Measurements from ENCODE around the gene MSX1. TPM values are rescaled to one million over a fixed set of nuclear protein-coding genes. Genes with fewer than 3 reads are reported as not detected.

The MSX1 gene
- polyA plus RNA-seq, 1 experiment: 1.7 TPM

DNA sequence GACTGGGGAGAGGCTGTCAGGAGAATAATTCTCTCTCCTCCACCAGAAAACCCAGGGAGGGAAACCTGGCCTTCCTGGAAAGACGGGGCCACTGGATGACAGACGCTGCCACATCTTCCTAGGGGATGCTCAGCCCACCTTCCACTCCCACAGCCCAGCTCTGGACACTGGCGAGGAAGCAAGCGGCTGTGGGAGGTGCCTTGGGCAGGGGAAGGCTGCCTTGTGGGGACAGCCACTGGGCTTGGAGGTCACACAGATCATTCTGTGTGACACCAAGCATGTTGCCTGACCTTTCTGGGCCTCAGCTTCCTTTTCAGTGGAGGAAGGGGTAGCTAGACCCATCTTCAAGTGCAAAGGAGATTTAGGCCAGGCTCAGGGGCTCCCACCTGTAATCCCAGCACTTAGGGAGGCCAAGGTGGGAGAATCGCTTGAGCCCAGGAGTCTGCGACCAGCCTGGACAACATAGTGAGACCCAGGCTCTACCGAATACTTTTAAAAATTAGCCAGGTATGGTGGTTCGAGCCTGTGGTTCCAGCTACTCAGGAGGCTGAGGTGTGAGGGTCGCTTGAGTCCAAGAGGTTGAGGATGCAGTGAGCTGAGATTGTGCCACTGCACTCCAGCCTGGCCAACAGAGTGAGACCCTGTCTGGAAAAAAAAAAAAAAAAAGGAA is 9.8 kb upstream of the MSX1 start:
- Histone ChIP-seq H3K27me3 (ENCODE audit: control insufficient read depth, insufficient read depth, low read length) (peaks cover 27% of the 10 kb centered on the region), H3K27ac (ENCODE audit: low read depth, low read length) (no peak overlapping the region), H3K9me3 (ENCODE audit: control insufficient read depth, insufficient read depth, low read length) (peaks cover 3% of the 10 kb centered on the region; the same call in 1 of the 2 replicates), H3K4me3 (ENCODE audit: low read depth, low read length) (no peak overlapping the region)
- DNase-seq (ENCODE audit: low read depth, low spot score): no peak
- ChIA-PET CTCF (no interaction called here), POLR2A (no interaction called here)
- TF ChIP-seq CTCF (IDR thresholded peaks at IDR 0.05; ENCODE audit: low read depth, low read length): no peak

- DNase-seq (ENCODE audit: low read depth, low spot score): no peak
- H3K27me3 ChIP-seq (ENCODE audit: control insufficient read depth, insufficient read depth, low read length): peaks cover 37% of the 10 kb centered on the region
- POLR2A ChIA-PET: no interaction called here
- no peak for TF ChIP-seq CTCF (IDR thresholded peaks at IDR 0.05; ENCODE audit: low read depth, low read length)
- H3K4me3 ChIP-seq (ENCODE audit: low read depth, low read length): no peak overlapping the region
- CTCF ChIA-PET: no interaction called here
- no peak overlapping the region for H3K27ac ChIP-seq (ENCODE audit: low read depth, low read length)
- peaks cover 4% of the 10 kb centered on the region; the same call in 1 of the 2 replicates for H3K9me3 ChIP-seq (ENCODE audit: control insufficient read depth, insufficient read depth, low read length)
These were observed 8.4 kb upstream of the MSX1 start for GRCh38 chr4:4851081-4851480.

DNA sequence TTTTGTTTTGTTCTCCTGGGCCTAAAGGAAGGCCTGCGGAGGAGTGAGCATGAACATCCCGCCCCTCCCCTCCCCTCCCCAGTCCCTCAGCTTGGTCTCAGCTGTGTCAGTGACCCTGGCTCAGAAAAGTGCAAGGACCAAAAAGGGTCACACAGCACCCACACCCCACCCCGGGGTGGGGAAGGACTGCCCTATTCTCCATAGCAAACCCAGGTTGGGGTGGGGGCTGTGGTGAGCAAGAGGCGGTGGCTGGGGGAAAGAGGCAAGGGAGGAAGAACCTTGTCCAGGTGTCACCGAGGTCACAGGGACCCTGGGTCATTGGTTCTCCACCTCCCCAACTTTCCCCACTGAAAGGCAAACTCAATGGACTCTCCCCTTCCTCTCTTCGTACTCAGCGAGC is 7.6 kb upstream of the MSX1 start:
- peaks cover 4% of the 10 kb centered on the region; the same call in 1 of the 2 replicates for H3K9me3 ChIP-seq (ENCODE audit: control insufficient read depth, insufficient read depth, low read length)
- H3K27me3 ChIP-seq (ENCODE audit: control insufficient read depth, insufficient read depth, low read length): peaks cover 41% of the 10 kb centered on the region
- no peak for DNase-seq (ENCODE audit: low read depth, low spot score)
- no peak overlapping the region for H3K27ac ChIP-seq (ENCODE audit: low read depth, low read length)
- ChIA-PET POLR2A (no interaction called here), CTCF (no interaction called here)
- H3K4me3 ChIP-seq (ENCODE audit: low read depth, low read length): no peak overlapping the region
- no peak for TF ChIP-seq CTCF (IDR thresholded peaks at IDR 0.05; ENCODE audit: low read depth, low read length)

GRCh38 chr4:4852591-4853362 is 6.7 kb upstream of the MSX1 start:
- CTCF ChIA-PET: interaction anchor here (0.6 to 1.1 kb wide), 7 partner anchors 11 to 1620 kb away, joined by 3 to 10 read pairs (median 4); no protein-coding TSS in a partner anchor
- POLR2A ChIA-PET: interaction anchor here (0.6 to 1.3 kb wide), 3 partner anchors 184 to 1104 kb away, joined by 4 to 8 read pairs (median 4); no protein-coding TSS in a partner anchor
- peaks cover 48% of the 10 kb centered on the region for H3K27me3 ChIP-seq (ENCODE audit: control insufficient read depth, insufficient read depth, low read length)
- H3K9me3 ChIP-seq (ENCODE audit: control insufficient read depth, insufficient read depth, low read length): peaks cover 8% of the 10 kb centered on the region
- H3K27ac ChIP-seq (ENCODE audit: low read depth, low read length): peak overlapping the region; percentile 47
- peak overlapping the region; percentile 42 for H3K4me3 ChIP-seq (ENCODE audit: low read depth, low read length)
- peak; percentile 37 for DNase-seq (ENCODE audit: low read depth, low spot score)
- peak; percentile 48 for TF ChIP-seq CTCF (IDR thresholded peaks at IDR 0.05; ENCODE audit: low read depth, low read length)

- no peak for TF ChIP-seq CTCF (IDR thresholded peaks at IDR 0.05; ENCODE audit: low read depth, low read length)
- H3K9me3 ChIP-seq (ENCODE audit: control insufficient read depth, insufficient read depth, low read length): peaks cover 14% of the 10 kb centered on the region
- peak overlapping the region; percentile 42 for H3K4me3 ChIP-seq (ENCODE audit: low read depth, low read length)
- H3K27ac ChIP-seq (ENCODE audit: low read depth, low read length): peak overlapping the region; percentile 11
- no peak for DNase-seq (ENCODE audit: low read depth, low spot score)
- H3K27me3 ChIP-seq (ENCODE audit: control insufficient read depth, insufficient read depth, low read length): peaks cover 54% of the 10 kb centered on the region
- POLR2A ChIA-PET: interaction anchor here (1.2 to 1.3 kb wide), 2 partner anchors 185 to 311 kb away, joined by 4 to 8 read pairs; no protein-coding TSS in a partner anchor
- CTCF ChIA-PET: interaction anchor here (0.7 to 1.1 kb wide), 4 partner anchors 10 to 366 kb away, joined by 3 to 6 read pairs (median 4); no protein-coding TSS in a partner anchor
These were observed 6.1 kb upstream of the MSX1 start for GRCh38 chr4:4853371-4853823.

Measured in AG04450 (cell line).